Smooth muscle cell of the brain vasculature (primary cell): ENCODE data around the gene SRRM1.
"Not testable (repeated sequence)": the region's sequence is repeated elsewhere in the genome, so short reads cannot be mapped to it uniquely, and the experiment has no call there.

Experiments used
- DNase-seq: peaks from one replicate; pipeline ENCODE4 v3.0.0-alpha.2; 2012; ENCODE audit warnings: low read depth, low spot score

The SRRM1 gene

GRCh38 chr1:24644100-24644384 is 940 bp downstream of the SRRM1 start:
- no peak for DNase-seq

GRCh38 chr1:24648919-24649318 is 5.8 kb downstream of the SRRM1 start:
- DNase-seq = no peak

- DNase-seq = no peak
Observed at GRCh38 chr1:24652382-24652781, 9.3 kb downstream of the SRRM1 start.

GRCh38 chr1:24654010-24654409 is 10.9 kb downstream of the SRRM1 start:
- DNase-seq = no peak

GRCh38 chr1:24656046-24656445 is 12.9 kb downstream of the SRRM1 start:
- DNase-seq = no peak

GRCh38 chr1:24657781-24658180 is 14.7 kb downstream of the SRRM1 start:
- DNase-seq = no peak

GRCh38 chr1:24659166-24659904 is 16.2 kb downstream of the SRRM1 start:
- no peak for DNase-seq

- DNase-seq = no peak
Observed at GRCh38 chr1:24659993-24660665, 17.0 kb downstream of the SRRM1 start.

- no peak for DNase-seq
Observed at GRCh38 chr1:24664507-24665033, 21.5 kb downstream of the SRRM1 start.

- no peak for DNase-seq
Observed at GRCh38 chr1:24666794-24667193, 23.7 kb downstream of the SRRM1 start.

- not testable (repeated sequence) for DNase-seq
Observed at GRCh38 chr1:24671372-24671771, 28.3 kb downstream of the SRRM1 start.

- DNase-seq = not testable (repeated sequence)
Observed at GRCh38 chr1:24672686-24673085, 29.6 kb downstream of the SRRM1 start.

GRCh38 chr1:24673341-24673740 is 30.2 kb downstream of the SRRM1 start:
- no peak for DNase-seq

- not testable (repeated sequence) for DNase-seq
Observed at GRCh38 chr1:24678421-24678820, 35.3 kb downstream of the SRRM1 start.

- no peak for DNase-seq
Observed at GRCh38 chr1:24679725-24680124, 36.6 kb downstream of the SRRM1 start.

- no peak for DNase-seq
Observed at GRCh38 chr1:24683713-24684162, 40.6 kb downstream of the SRRM1 start.

- no peak for DNase-seq
Observed at GRCh38 chr1:24688033-24688432, 44.9 kb downstream of the SRRM1 start.

GRCh38 chr1:24688621-24689195 is 45.6 kb downstream of the SRRM1 start:
- no peak for DNase-seq

GRCh38 chr1:24691051-24691450 is 47.9 kb downstream of the SRRM1 start:
- no peak for DNase-seq

GRCh38 chr1:24692351-24692980 is 49.4 kb downstream of the SRRM1 start:
- DNase-seq = no peak

- DNase-seq = no peak
Observed at GRCh38 chr1:24693827-24694379, 50.8 kb downstream of the SRRM1 start.

GRCh38 chr1:24694380-24694843 is 51.3 kb downstream of the SRRM1 start:
- DNase-seq = no peak
